GM21528 (cell line): Measurements from ENCODE around the gene ZNF837.

Source experiments
- ATAC-seq: cut with Tn5 transposase; IDR thresholded peaks from one replicate; pipeline ENCODE4 v1.9.1; 2021; ENCODE audit warnings: mild to moderate bottlenecking, moderate library complexity; ENCODE audit not compliant: unreplicated experiment, low FRiP score

Gene ZNF837

DNA sequence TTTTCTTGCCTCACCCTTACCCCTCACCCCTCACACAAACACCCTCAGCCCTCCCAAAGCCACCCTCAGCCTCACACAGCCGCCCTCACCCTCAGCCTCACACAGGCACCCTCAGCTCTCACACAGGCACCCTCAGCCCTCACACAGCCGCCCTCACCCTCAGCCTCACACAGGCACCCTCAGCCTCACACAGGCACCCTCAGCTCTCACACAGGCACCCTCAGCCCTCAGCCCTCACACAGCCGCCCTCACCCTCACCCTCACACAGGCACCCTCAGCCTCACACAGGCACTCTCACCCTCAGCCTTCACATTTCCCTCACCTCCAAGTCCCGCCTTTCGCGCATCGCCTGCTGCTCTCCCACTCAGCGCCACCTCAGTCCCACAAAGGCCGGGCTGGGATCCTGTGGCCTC, 54.3 kb downstream of the ZNF837 start:
- ATAC-seq: no peak

DNA sequence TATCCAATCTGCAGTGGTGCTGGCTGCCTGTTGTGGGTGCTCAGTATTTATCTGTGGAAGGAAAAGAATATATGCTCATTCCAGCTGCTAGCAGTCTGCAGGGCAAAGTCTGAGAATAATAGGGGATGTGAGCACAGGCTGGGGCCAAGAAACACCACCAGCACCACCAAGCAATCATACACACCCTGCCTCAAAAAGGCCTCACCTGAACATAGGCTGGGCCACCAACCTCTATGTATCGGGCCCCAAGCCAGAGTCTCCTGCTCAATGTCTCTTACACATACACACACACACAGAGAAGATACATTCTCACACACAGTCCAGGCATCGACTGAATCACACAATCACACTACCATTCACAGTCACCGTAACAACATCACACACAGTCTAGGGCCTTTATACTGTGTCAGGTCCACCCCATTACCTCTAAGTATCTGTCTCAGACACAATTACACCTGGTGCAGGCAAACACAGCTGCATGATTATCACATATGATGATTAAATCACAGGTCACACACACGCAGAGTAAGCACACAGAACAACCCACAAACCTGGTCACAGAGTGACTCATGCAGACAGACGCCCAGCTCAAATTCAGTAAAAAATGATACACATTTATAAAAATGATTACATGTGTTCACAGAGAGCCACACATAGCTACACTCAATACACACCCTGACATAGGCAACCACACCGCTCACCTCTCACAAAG, 55.4 kb downstream of the ZNF837 start:
- no peak for ATAC-seq

DNA sequence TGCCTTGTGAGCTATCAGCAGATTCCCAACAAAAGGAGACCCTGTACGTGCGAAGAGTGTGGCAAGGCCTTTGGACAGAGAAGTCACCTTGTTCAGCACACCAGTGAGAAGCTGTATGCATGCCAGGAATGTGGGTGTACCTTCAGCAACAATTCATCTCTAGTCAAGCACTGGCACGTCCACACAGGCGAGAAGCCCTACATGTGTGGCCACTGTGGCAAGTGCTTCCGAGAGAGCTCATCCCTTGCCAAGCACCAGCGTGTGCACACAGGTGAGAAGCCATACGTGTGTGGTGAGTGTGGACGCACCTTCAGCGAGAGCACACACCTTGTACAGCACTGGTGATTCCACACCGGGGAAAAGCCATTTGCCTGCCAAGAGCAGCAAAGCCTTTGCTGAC, 61.6 kb downstream of the ZNF837 start:
- ATAC-seq: no peak

DNA sequence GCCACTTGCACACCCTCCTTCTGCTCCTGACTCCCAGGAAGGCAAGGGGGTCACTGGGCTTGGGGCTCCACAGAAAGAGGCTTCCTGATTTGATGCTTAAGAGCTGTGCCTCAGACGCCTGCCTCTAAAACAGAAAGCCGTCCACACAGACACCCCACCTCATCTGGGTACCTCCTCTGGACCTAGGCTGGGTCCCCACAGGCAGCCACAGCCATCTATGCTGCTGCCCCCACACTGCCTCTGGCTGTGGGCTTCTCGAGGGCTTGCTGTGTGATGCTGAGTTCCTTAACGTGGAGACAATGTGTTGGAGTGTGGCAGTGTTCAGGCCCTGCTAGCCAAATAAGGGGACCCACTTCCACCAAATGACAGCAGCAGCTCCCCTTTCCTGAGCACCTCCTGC, 62.5 kb downstream of the ZNF837 start:
- no peak for ATAC-seq
